Mucosa of stomach (tissue), 1 donor: ENCODE measurements around the gene RAB2B.

Source experiments
- H3K27me3 ChIP-seq: one replicate; pipeline ENCODE4 v1.7.0; 2013; ENCODE audit warnings: mild to moderate bottlenecking, low read length; ENCODE audit not compliant: control insufficient read depth, insufficient read depth
- H3K36me3 ChIP-seq: one replicate; pipeline ENCODE4 v1.7.0; 2013; ENCODE audit warnings: low read length; ENCODE audit not compliant: control insufficient read depth, insufficient read depth
- H3K4me1 ChIP-seq: one replicate; pipeline ENCODE4 v1.7.0; 2013; ENCODE audit warnings: mild to moderate bottlenecking, low read length; ENCODE audit not compliant: control insufficient read depth, insufficient read depth
- H3K4me3 ChIP-seq: one replicate; pipeline ENCODE4 v1.7.0; 2013; ENCODE audit warnings: low read length
- H3K9ac ChIP-seq: one replicate; pipeline ENCODE4 v1.7.0; 2013; ENCODE audit warnings: mild to moderate bottlenecking, low read length, moderate library complexity
- H3K9me3 ChIP-seq: one replicate; pipeline ENCODE4 v1.7.0; 2013; ENCODE audit warnings: mild to moderate bottlenecking, low read length, moderate library complexity; ENCODE audit not compliant: control insufficient read depth
- donor health status: Pancreatic carcinoma.

Gene RAB2B

GRCh38 chr14:21509432-21510143 lies 32.8 kb upstream of the RAB2B start:
- Histone ChIP-seq H3K27me3 (no peaks in the 10 kb centered on the region), H3K36me3 (no peaks in the 10 kb centered on the region), H3K9ac (peak overlapping the region; percentile 82), H3K4me1 (peaks cover 9% of the 10 kb centered on the region), H3K4me3 (no peak overlapping the region), H3K9me3 (no peaks in the 10 kb centered on the region)

DNA sequence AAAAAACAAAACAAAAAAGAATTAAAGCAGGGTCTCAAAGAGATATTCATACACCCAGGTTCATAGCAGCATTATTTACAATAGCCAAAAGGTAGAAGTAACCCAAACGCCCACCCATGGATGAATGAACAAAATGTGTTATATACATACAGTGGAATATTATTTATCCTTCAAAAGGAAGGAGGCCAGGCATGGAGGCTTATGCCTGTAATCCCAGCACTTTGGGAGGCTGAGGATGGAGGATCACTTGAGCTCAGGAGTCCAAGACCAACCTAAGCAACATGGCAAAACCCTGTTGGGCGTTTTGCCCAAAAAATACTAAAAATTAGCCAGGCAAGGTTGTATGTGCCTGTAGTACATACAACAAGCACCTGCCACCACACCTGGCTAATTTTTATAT lies 29.8 kb upstream of the RAB2B start:
- H3K4me1 ChIP-seq = peaks cover 9% of the 10 kb centered on the region
- H3K9ac ChIP-seq = no peak overlapping the region
- no peaks in the 10 kb centered on the region for H3K27me3 ChIP-seq
- H3K4me3 ChIP-seq = no peak overlapping the region
- H3K36me3 ChIP-seq = peaks cover 7% of the 10 kb centered on the region
- H3K9me3 ChIP-seq = no peaks in the 10 kb centered on the region

DNA sequence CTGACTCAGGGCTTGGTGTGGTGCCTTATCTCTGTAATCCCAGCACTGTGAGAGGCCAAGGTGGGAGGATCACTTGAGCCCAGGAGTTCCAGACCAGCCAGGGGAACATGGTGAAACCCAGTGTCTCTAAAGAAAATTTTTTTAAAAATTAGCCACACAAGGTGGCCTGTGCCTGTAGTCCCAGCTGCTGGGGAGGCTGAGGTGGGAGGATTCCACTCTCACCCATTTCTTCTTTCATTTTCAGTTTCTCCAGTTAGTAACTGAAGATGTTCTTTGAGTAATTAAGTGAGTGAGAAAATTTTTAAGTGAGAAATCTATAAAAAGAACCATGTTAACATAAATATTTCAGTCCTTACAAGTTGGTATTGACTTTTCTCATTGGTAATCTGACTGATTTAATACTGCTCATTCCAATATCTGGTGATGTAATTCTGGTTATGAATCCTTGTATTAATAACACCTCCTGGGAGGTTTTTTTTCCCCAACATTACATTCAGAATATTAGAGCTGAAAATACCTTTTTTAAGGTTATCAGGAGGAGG lies 28.3 kb upstream of the RAB2B start:
- Histone ChIP-seq H3K9me3 (no peaks in the 10 kb centered on the region), H3K4me3 (no peak overlapping the region), H3K36me3 (peaks cover 7% of the 10 kb centered on the region), H3K27me3 (no peaks in the 10 kb centered on the region), H3K9ac (no peak overlapping the region), H3K4me1 (peaks cover 5% of the 10 kb centered on the region)

- H3K4me1 ChIP-seq = no peaks in the 10 kb centered on the region
Observed at GRCh38 chr14:21503376-21503775, 26.6 kb upstream of the RAB2B start.

GRCh38 chr14:21501568-21501967 lies 24.8 kb upstream of the RAB2B start:
- Histone ChIP-seq H3K36me3 (peaks cover 7% of the 10 kb centered on the region), H3K27me3 (no peaks in the 10 kb centered on the region), H3K4me3 (no peak overlapping the region), H3K4me1 (no peaks in the 10 kb centered on the region), H3K9ac (no peak overlapping the region), H3K9me3 (no peaks in the 10 kb centered on the region)

More at GRCh38 chr14:21503376-21503775, 26.6 kb upstream of the RAB2B start:
- H3K9me3 ChIP-seq = no peaks in the 10 kb centered on the region
- H3K27me3 ChIP-seq = no peaks in the 10 kb centered on the region
- no peak overlapping the region for H3K9ac ChIP-seq
- no peak overlapping the region for H3K4me3 ChIP-seq
- peaks cover 7% of the 10 kb centered on the region for H3K36me3 ChIP-seq

DNA sequence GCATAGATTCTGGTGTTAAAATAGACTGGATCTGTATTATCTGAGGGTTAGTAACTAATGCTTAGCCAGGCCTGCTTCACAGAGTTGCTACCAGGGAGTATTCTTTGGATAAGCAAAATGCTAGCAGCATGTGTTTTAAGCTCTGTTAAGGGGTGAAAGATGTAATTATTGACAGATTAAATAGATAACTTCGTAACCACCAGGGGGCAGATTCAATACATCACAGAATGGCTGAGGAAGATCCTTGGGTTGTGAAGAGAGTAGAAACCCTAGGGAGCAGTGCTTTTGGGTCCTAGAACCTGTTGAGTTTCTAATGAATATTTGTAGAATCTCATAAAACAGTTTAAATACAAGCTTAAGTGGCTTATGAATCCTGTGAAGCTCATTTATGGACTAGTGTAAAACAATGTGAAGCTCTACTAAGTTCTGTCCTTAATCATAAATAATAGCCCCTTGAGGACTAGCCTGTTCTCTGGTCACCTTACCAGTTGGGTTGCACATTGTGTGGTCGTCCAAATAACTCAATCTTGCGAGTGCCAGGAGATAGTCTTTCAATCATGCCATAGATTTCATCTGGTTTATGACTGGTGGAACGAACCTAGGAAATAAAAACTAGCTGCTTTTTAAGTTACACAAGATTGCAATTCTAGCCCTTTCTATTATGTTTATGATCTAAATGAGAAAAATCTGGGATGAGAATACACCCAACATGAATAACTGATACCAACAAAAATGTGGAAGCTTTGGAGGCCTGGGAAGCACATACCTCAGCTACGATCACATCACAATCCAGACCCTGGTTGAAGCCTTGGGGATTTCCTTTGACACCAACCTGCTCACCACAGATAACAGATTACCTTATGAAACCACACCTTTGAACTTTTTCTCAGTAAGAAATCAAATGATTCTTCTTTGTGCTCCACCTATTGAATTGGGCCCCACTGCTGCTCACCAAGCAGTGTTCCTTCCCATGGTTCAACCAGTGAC lies 22.1 kb upstream of the RAB2B start:
- H3K9me3 ChIP-seq = no peaks in the 10 kb centered on the region
- no peaks in the 10 kb centered on the region for H3K27me3 ChIP-seq
- peaks cover 7% of the 10 kb centered on the region for H3K36me3 ChIP-seq
- no peak overlapping the region for H3K4me3 ChIP-seq
- H3K9ac ChIP-seq = no peak overlapping the region
- H3K4me1 ChIP-seq = no peaks in the 10 kb centered on the region

- Histone ChIP-seq H3K27me3 (no peaks in the 10 kb centered on the region), H3K4me1 (no peaks in the 10 kb centered on the region), H3K9me3 (no peaks in the 10 kb centered on the region), H3K36me3 (no peaks in the 10 kb centered on the region), H3K4me3 (no peak overlapping the region), H3K9ac (no peak overlapping the region)
Observed at GRCh38 chr14:21496453-21496852, 19.7 kb upstream of the RAB2B start.

- H3K4me3 ChIP-seq = no peak overlapping the region
- H3K9me3 ChIP-seq = no peaks in the 10 kb centered on the region
- H3K4me1 ChIP-seq = no peaks in the 10 kb centered on the region
- no peaks in the 10 kb centered on the region for H3K36me3 ChIP-seq
- H3K9ac ChIP-seq = no peak overlapping the region
- H3K27me3 ChIP-seq = no peaks in the 10 kb centered on the region
Observed at GRCh38 chr14:21494902-21495762, 18.4 kb upstream of the RAB2B start.

DNA sequence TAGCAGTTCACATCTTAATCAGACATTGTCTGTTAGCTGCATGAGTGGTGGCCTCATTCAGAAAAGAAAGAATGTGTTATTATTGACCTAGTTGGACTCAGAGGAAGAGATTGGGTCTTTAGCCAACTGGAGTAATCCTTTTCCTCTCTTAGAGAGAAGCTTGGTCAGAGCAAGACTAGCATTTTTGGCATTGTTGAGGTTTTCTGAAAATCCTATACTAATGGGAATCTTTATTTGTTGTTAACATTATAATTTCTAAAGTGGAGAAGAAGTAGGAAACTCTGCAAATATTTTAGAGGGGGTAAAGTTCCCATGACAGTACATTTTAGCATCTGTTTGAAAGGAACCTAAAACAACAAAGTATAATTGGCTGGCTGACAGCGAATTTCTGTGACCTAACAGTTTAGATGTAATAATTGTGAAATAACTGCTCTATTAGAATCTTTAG lies 9.9 kb upstream of the RAB2B start:
- peaks cover 6% of the 10 kb centered on the region for H3K36me3 ChIP-seq
- H3K9me3 ChIP-seq = no peaks in the 10 kb centered on the region
- H3K27me3 ChIP-seq = no peaks in the 10 kb centered on the region
- no peak overlapping the region for H3K9ac ChIP-seq
- H3K4me3 ChIP-seq = no peak overlapping the region
- H3K4me1 ChIP-seq = no peaks in the 10 kb centered on the region

DNA sequence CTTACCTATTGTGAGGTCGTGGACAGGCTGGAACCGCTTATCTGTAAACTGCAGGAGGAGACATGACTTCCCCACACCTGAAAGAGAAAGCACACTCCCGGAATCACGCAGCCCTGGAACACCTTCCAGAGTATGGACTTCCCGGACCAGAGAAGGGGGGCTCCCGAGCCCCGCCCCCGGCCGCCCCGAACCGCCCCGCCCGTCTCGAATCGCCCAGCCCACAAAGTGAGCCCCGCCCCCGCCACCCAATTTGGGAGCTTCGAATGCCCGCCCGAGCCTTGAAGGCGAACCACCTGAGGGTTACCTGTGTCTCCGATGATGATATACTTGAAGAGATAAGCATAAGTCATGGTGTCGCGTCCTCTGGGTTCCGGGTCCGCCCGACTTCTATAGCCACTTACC lies 235 bp downstream of the RAB2B start:
- Histone ChIP-seq H3K4me1 (no peaks in the 10 kb centered on the region), H3K36me3 (no peaks in the 10 kb centered on the region), H3K27me3 (no peaks in the 10 kb centered on the region), H3K9me3 (no peaks in the 10 kb centered on the region), H3K4me3 (peak overlapping the region; percentile 99), H3K9ac (peak overlapping the region; percentile 90)

GRCh38 chr14:21475767-21476522 lies 814 bp downstream of the RAB2B start:
- Histone ChIP-seq H3K9me3 (no peaks in the 10 kb centered on the region), H3K9ac (peak overlapping the region; percentile 90), H3K4me3 (peak overlapping the region; percentile 99), H3K27me3 (no peaks in the 10 kb centered on the region), H3K36me3 (no peaks in the 10 kb centered on the region), H3K4me1 (no peaks in the 10 kb centered on the region)
